B cell (primary cell): ENCODE data around the gene DHX36. TPM values are rescaled to one million over a fixed set of nuclear protein-coding genes. Genes with fewer than 3 reads are reported as not detected.

ENCODE experiments used
- ATAC-seq: fragments of 200-7000 bp; cut with Tn5 transposase; one replicate; pipeline ENCODE4 v1.10.0; 2021; ENCODE audit warnings: low read depth, mild to moderate bottlenecking, moderate number of reproducible peaks, moderate library complexity
- CTCF ChIA-PET: fragments of 350-600 bp; sonication (Branson Sonifier 250); formaldehyde crosslinking; loops from one replicate; lab custom pipeline; 2021; ENCODE audit warnings: antibody characterized with exemption, inconsistent platforms; lab: Charles Lee
- POLR2A ChIA-PET: fragments of 350-600 bp; sonication (Branson Sonifier 250); formaldehyde crosslinking; loops from one replicate; lab custom pipeline; 2021; ENCODE audit warnings: antibody characterized with exemption; lab: Charles Lee
- DNase-seq: peaks from one replicate; pipeline ENCODE4 v3.0.0; 2013
- H2AFZ ChIP-seq: 2 replicates; pipeline ENCODE4 v1.6.1; 2012; ENCODE audit warnings: mild to moderate bottlenecking, low read depth, low read length; ENCODE audit not compliant: insufficient read depth, poor library complexity, severe bottlenecking
- H3K27ac ChIP-seq, 2 donors: 1 replicate in 1 of 2; 2 replicates in 1 of 2; pipeline ENCODE4 v1.5.1; 2012 to 2013; ENCODE audit warnings: low read length in 2 of 2, mild to moderate bottlenecking in 2 of 2, moderate library complexity in 1 of 2
- H3K27me3 ChIP-seq, 4 experiments: fragments of 200-600 bp in 1 of 4; sonication (generic) in 1 of 4; replicated peaks in 1 of 4; 1 replicate in 2 of 4; 2 replicates in 2 of 4; pipeline versions ENCODE4 v1.6.1 to v1.7.0; 2013 to 2016; ENCODE audit warnings: low read length in 3 of 4, mild to moderate bottlenecking in 2 of 4, mixed read lengths in 1 of 4, moderate library complexity in 1 of 4; ENCODE audit not compliant: insufficient read depth in 4 of 4, control insufficient read depth in 3 of 4; ENCODE audit errors: control extremely low read depth in 1 of 4
- H3K36me3 ChIP-seq, 2 experiments: replicated peaks in 1 of 2; 1 replicate in 1 of 2; 2 replicates in 1 of 2; pipeline versions ENCODE4 v1.6.1 to v1.7.1; 2013; ENCODE audit warnings: low read length in 1 of 2; ENCODE audit not compliant: insufficient read depth in 2 of 2, control insufficient read depth in 1 of 2; ENCODE audit errors: control extremely low read depth in 1 of 2, extremely low read depth in 1 of 2
- H3K4me1 ChIP-seq, 2 donors: fragments of 200-600 bp in 1 of 2; sonication (generic) in 1 of 2; 1 replicate in 1 of 2; 2 replicates in 1 of 2; pipeline versions ENCODE4 v1.5.1 to v1.6.1; 2013 to 2017; ENCODE audit warnings: low read length in 2 of 2; ENCODE audit not compliant: control insufficient read depth in 2 of 2, insufficient read depth in 2 of 2
- H3K4me2 ChIP-seq: replicated peaks from 2 replicates; pipeline ENCODE3; 2012; ENCODE audit warnings: mild to moderate bottlenecking, low read depth, low read length; ENCODE audit not compliant: poor library complexity, severe bottlenecking
- H3K4me3 ChIP-seq, 5 experiments: fragments of 200-600 bp in 1 of 5; sonication (generic) in 1 of 5; 1 replicate in 3 of 5; 2 replicates in 2 of 5; pipeline versions ENCODE4 v1.5.1 to v1.7.0; 2011 to 2016; ENCODE audit warnings: low read length in 4 of 5, mild to moderate bottlenecking in 4 of 5, low read depth in 2 of 5, control low read depth in 1 of 5, moderate library complexity in 1 of 5; ENCODE audit not compliant: insufficient read depth in 1 of 5; ENCODE audit errors: control extremely low read depth in 1 of 5, extremely low read depth in 1 of 5
- H3K79me2 ChIP-seq: fragments of 200-600 bp; sonication (generic); one replicate; pipeline ENCODE4 v1.6.0; 2016; ENCODE audit warnings: low read length; ENCODE audit not compliant: control insufficient read depth, insufficient read depth
- H3K9ac ChIP-seq: fragments of 200-600 bp; sonication (generic); 2 replicates; pipeline ENCODE4 v1.6.1; 2017; ENCODE audit warnings: mild to moderate bottlenecking, low read length, moderate library complexity
- H3K9me3 ChIP-seq, 3 donors: one replicate each; pipeline versions ENCODE4 v1.6.1 to v1.7.1; 2013; ENCODE audit warnings: low read length in 2 of 3; ENCODE audit not compliant: control insufficient read depth in 2 of 3, insufficient read depth in 1 of 3; ENCODE audit errors: control extremely low read depth in 1 of 3
- H4K20me1 ChIP-seq: 2 replicates; pipeline ENCODE4 v1.6.0; 2012; ENCODE audit warnings: mild to moderate bottlenecking, low read length; ENCODE audit not compliant: insufficient read depth, control insufficient read depth, poor library complexity, severe bottlenecking
- H3K27ac Mint-ChIP-seq: one replicate; pipeline ENCODE4 v1.8.0; 2021; ENCODE audit warnings: mixed read lengths
- H3K27me3 Mint-ChIP-seq: one replicate; pipeline ENCODE4 v1.8.0; 2021; ENCODE audit warnings: mixed read lengths
- H3K4me1 Mint-ChIP-seq: one replicate; pipeline ENCODE4 v1.8.0; 2021; ENCODE audit warnings: mixed read lengths
- H3K4me3 Mint-ChIP-seq: one replicate; pipeline ENCODE4 v1.8.0; 2021; ENCODE audit warnings: mixed read lengths
- H3K9me3 Mint-ChIP-seq: one replicate; pipeline ENCODE4 v1.8.0; 2022; ENCODE audit warnings: mixed read lengths; ENCODE audit not compliant: insufficient read depth
- EZH2 ChIP-seq: IDR thresholded peaks from 2 replicates; pipeline ENCODE4 v1.6.1; 2012; ENCODE audit warnings: borderline replicate concordance, low read depth, mild to moderate bottlenecking, moderate library complexity, low read length; ENCODE audit not compliant: insufficient read depth, poor library complexity, severe bottlenecking
- WGBS: methylation state at CpG from one replicate; pipeline ENCODE4 v1.1.5; 2013; ENCODE audit warnings: missing lambda C conversion rate; ENCODE audit not compliant: insufficient coverage; 5-methylcytosine and 5-hydroxymethylcytosine counted together
- intact Hi-C: fragments of 100-400 bp; cut with micrococcal nuclease; formaldehyde crosslinking; loops from one replicate; pipeline ENCODE4 v1.10.0; 2022
- polyA plus RNA-seq: library from polyadenylated mRNA; depleted of rRNA; stranded (reverse); fragments of >200 nt; gene quantifications from 2 replicates; pipeline ENCODE4 v1.2.3, GENCODE V29; 2012
- total RNA-seq, 2 donors: library from RNA; stranded (reverse); fragments of 120-200 nt in 1 of 2; gene quantifications; 1 replicate in 1 of 2; 2 replicates in 1 of 2; pipeline versions ENCODE4 v1.2.3 to v1.2.4, GENCODE V29; 2013 to 2022
- TF ChIP-seq, protein P1 (sequence below): fragments of 200-600 bp; IDR thresholded peaks from one replicate; pipeline ENCODE4 v1.8.0; 2022; ENCODE audit warnings: antibody characterized with exemption, mild to moderate bottlenecking

DHX36 gene
- total and polyA plus RNA-seq, 2 donors (not counting 1 experiment from before 2014, with no cell fraction given): 33.4 to 113 TPM

DNA sequence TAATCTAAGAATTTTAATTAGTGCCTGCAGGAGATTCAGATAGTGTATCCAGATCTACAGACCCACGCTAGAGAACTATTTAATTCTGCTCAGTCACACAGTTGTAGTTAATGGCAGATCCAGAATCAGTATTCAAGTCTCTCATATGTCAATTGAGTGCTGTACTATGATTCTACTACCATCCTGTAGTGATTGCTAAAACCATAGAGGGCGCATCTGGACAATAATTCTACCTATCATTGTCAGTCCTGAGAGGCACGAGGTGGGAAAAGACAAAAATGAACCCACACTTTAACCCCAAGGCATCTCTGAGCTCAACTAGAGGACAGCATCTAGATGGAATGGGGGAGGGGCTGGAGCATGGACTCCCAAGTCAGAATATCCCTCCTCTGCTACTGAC lies 22.7 kb downstream of the DHX36 start:
- no CpG with 5 or more reads among the region's 3 CpGs for WGBS
- no peak for ATAC-seq
- H3K27ac Mint-ChIP-seq: no peak overlapping the region

DNA sequence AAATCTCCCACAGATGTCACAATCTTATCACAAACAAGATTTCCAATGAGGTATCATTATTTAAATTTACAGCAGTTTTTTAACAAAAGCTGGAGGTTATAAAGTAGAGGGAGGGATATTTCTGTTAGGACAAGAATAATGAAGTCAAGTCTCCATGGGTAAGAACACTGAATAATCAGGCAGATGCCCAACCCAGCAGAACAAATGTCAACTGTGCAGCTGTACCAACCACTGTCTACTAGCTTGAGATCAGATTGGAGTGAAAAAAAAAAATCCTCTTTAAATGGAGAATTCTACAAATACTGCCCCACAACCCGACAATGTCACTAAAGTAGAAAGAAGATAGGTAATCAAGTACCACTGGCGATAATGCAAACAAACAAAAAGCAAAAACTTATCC lies 30.3 kb downstream of the DHX36 start:
- Histone ChIP-seq H3K79me2 (peaks cover 3% of the 10 kb centered on the region), H3K27ac (no peak overlapping the region), H3K27me3 (no peaks in the 10 kb centered on the region), H3K4me3 (no peak overlapping the region), H3K4me1 (no peaks in the 10 kb centered on the region), H3K36me3 (peaks cover 25 to 70% of the 10 kb centered on the region in 2 experiments), H3K4me2 (no peak overlapping the region), H2AFZ (no peak overlapping the region), H4K20me1 (no peaks in the 10 kb centered on the region), H3K9me3 (no peaks in the 10 kb centered on the region), H3K9ac (no peak overlapping the region)
- Mint-ChIP-seq H3K9me3 (no peaks in the 10 kb centered on the region), H3K4me3 (no peak overlapping the region), H3K27ac (no peak overlapping the region), H3K4me1 (no peaks in the 10 kb centered on the region), H3K27me3 (no peaks in the 10 kb centered on the region)
- POLR2A ChIA-PET: no interaction called here
- CTCF ChIA-PET: no interaction called here
- no peak for DNase-seq
- intact Hi-C loops: no loop called here
- TF ChIP-seq EZH2: no peak
- TF ChIP-seq, protein P1, sequence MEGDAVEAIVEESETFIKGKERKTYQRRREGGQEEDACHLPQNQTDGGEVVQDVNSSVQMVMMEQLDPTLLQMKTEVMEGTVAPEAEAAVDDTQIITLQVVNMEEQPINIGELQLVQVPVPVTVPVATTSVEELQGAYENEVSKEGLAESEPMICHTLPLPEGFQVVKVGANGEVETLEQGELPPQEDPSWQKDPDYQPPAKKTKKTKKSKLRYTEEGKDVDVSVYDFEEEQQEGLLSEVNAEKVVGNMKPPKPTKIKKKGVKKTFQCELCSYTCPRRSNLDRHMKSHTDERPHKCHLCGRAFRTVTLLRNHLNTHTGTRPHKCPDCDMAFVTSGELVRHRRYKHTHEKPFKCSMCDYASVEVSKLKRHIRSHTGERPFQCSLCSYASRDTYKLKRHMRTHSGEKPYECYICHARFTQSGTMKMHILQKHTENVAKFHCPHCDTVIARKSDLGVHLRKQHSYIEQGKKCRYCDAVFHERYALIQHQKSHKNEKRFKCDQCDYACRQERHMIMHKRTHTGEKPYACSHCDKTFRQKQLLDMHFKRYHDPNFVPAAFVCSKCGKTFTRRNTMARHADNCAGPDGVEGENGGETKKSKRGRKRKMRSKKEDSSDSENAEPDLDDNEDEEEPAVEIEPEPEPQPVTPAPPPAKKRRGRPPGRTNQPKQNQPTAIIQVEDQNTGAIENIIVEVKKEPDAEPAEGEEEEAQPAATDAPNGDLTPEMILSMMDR: no peak
- no CpG with 5 or more reads among the region's 2 CpGs for WGBS
- no peak for ATAC-seq

More for the DNA sequence above, 22.7 kb downstream of the DHX36 start:
- ChIA-PET POLR2A (no interaction called here), CTCF (no interaction called here)
- Mint-ChIP-seq H3K4me1 (peaks cover 13% of the 10 kb centered on the region), H3K27me3 (no peaks in the 10 kb centered on the region), H3K4me3 (no peak overlapping the region), H3K9me3 (no peaks in the 10 kb centered on the region)
- no peak for TF ChIP-seq EZH2
- H3K4me3 ChIP-seq: no peak overlapping the region
- H3K27ac ChIP-seq: no peak overlapping the region
- H3K27me3 ChIP-seq: no peaks in the 10 kb centered on the region
- no peaks in the 10 kb centered on the region for H3K79me2 ChIP-seq
- H2AFZ ChIP-seq: no peak overlapping the region
- no peak for DNase-seq
- no peaks in the 10 kb centered on the region for H3K9me3 ChIP-seq
- no peak overlapping the region for H3K4me2 ChIP-seq
- H3K4me1 ChIP-seq: no peaks in the 10 kb centered on the region
- H4K20me1 ChIP-seq: peaks cover 7% of the 10 kb centered on the region
- peaks cover 39 to 80% of the 10 kb centered on the region in 2 experiments for H3K36me3 ChIP-seq
- intact Hi-C loops: no loop called here
- H3K9ac ChIP-seq: no peak overlapping the region
